GM21360 (cell line): ENCODE data around the gene SP1.
"Not testable (repeated sequence)": the region's sequence is repeated elsewhere in the genome, so short reads cannot be mapped to it uniquely, and the experiment has no call there.

Experiments
- ATAC-seq: cut with Tn5 transposase; IDR thresholded peaks from one replicate; pipeline ENCODE4 v1.9.1; 2021; ENCODE audit warnings: mild to moderate bottlenecking, moderate library complexity; ENCODE audit not compliant: unreplicated experiment

The SP1 gene

GRCh38 chr12:53380104-53380793 is at the start of gene SP1:
SP1 (plus strand) TSS chr12:53380176; CDS start chr12:53380292, 116 bp downstream.
- ATAC-seq, result peak; percentile 38

GRCh38 chr12:53330671-53331070 is 49.3 kb upstream of the SP1 start:
- no peak for ATAC-seq

- not testable (repeated sequence) for ATAC-seq
These were observed 47.6 kb upstream of the SP1 start for GRCh38 chr12:53332339-53332738.

GRCh38 chr12:53332744-53333143 is 47.2 kb upstream of the SP1 start:
- no peak for ATAC-seq

- no peak for ATAC-seq
These were observed 46.7 kb upstream of the SP1 start for GRCh38 chr12:53333289-53333688.

- ATAC-seq, result no peak
These were observed 46.1 kb upstream of the SP1 start for GRCh38 chr12:53333845-53334244.

GRCh38 chr12:53334822-53335221 is 45.2 kb upstream of the SP1 start:
- no peak for ATAC-seq

GRCh38 chr12:53336181-53336681 is 43.7 kb upstream of the SP1 start, which contains the start of gene SP7:
SP7 (minus strand) TSS chr12:53336354; CDS start chr12:53335646, 708 bp downstream.
- no peak for ATAC-seq

GRCh38 chr12:53338017-53338416 is 42.0 kb upstream of the SP1 start:
- ATAC-seq, result no peak

GRCh38 chr12:53338916-53339315 is 41.1 kb upstream of the SP1 start:
- no peak for ATAC-seq

GRCh38 chr12:53340398-53340797 is 39.6 kb upstream of the SP1 start:
- ATAC-seq, result no peak

GRCh38 chr12:53343449-53343848 is 36.5 kb upstream of the SP1 start:
- ATAC-seq, result no peak

GRCh38 chr12:53343969-53344368 is 36.0 kb upstream of the SP1 start:
- ATAC-seq, result no peak

GRCh38 chr12:53344487-53344823 is 35.5 kb upstream of the SP1 start:
- ATAC-seq, result no peak

- no peak for ATAC-seq
These were observed 35.0 kb upstream of the SP1 start for GRCh38 chr12:53344824-53345485.

GRCh38 chr12:53345486-53346188 is 34.3 kb upstream of the SP1 start:
- no peak for ATAC-seq

GRCh38 chr12:53346491-53346890 is 33.5 kb upstream of the SP1 start:
- no peak for ATAC-seq

GRCh38 chr12:53347905-53348304 is 32.1 kb upstream of the SP1 start:
- no peak for ATAC-seq

- peak; percentile 67 for ATAC-seq
These were observed 27.4 kb upstream of the SP1 start for GRCh38 chr12:53352331-53353256.

GRCh38 chr12:53353257-53353655 is 26.7 kb upstream of the SP1 start:
- ATAC-seq, result no peak

GRCh38 chr12:53355121-53355520 is 24.9 kb upstream of the SP1 start:
- ATAC-seq, result no peak
